Bronchial epithelial cell (primary cell): ENCODE data around the gene COL11A1. TPM values are rescaled to one million over a fixed set of nuclear protein-coding genes. Genes with fewer than 3 reads are reported as not detected.
A peak's percentile ranks its signal among the peaks of the same experiment; 100 is the strongest.
"Not testable (repeated sequence)": the region's sequence is repeated elsewhere in the genome, so short reads cannot be mapped to it uniquely, and the experiment has no call there.

ENCODE experiments used
- DNase-seq: peaks from one replicate; pipeline ENCODE4 v3.0.0-alpha.2; 2010; ENCODE audit warnings: low read depth
- FAIRE-seq: peaks from 2 replicates; lab custom pipeline; 2011; peaks lifted over from hg19 to GRCh38; lab: Jason Lieb, UNC
- H3K27me3 ChIP-seq: 2 replicates; pipeline ENCODE4 v1.5.1; 2011; ENCODE audit warnings: low read length; ENCODE audit not compliant: control insufficient read depth, insufficient read depth
- H3K36me3 ChIP-seq: 2 replicates; pipeline ENCODE4 v1.5.1; 2011; ENCODE audit warnings: low read length; ENCODE audit not compliant: control insufficient read depth, insufficient read depth
- H3K4me3 ChIP-seq: 2 replicates; pipeline ENCODE4 v1.5.1; 2011; ENCODE audit warnings: mild to moderate bottlenecking, low read depth, low read length, control low read depth
- total RNA-seq: library from RNA; depleted of rRNA; stranded (reverse); fragments of >200 nt; gene quantifications from 2 replicates; pipeline ENCODE4 v1.2.1, GENCODE V29; 2014
- TF ChIP-seq, protein P1 (sequence below): IDR thresholded peaks from 2 replicates; pipeline ENCODE4 v1.5.1; 2011; ENCODE audit warnings: mild to moderate bottlenecking, moderate library complexity, low read length, control low read depth, inconsistent platforms; ENCODE audit not compliant: insufficient read depth, severe bottlenecking

Gene COL11A1
- total RNA-seq, 1 donor from 2014 or later, result 0.26 TPM

- Histone ChIP-seq H3K36me3 (no peaks in the 10 kb centered on the region), H3K27me3 (no peaks in the 10 kb centered on the region), H3K4me3 (no peak overlapping the region)
- TF ChIP-seq, protein P1, sequence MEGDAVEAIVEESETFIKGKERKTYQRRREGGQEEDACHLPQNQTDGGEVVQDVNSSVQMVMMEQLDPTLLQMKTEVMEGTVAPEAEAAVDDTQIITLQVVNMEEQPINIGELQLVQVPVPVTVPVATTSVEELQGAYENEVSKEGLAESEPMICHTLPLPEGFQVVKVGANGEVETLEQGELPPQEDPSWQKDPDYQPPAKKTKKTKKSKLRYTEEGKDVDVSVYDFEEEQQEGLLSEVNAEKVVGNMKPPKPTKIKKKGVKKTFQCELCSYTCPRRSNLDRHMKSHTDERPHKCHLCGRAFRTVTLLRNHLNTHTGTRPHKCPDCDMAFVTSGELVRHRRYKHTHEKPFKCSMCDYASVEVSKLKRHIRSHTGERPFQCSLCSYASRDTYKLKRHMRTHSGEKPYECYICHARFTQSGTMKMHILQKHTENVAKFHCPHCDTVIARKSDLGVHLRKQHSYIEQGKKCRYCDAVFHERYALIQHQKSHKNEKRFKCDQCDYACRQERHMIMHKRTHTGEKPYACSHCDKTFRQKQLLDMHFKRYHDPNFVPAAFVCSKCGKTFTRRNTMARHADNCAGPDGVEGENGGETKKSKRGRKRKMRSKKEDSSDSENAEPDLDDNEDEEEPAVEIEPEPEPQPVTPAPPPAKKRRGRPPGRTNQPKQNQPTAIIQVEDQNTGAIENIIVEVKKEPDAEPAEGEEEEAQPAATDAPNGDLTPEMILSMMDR, result no peak
- no peak for DNase-seq
- no peak for FAIRE-seq
Measured at GRCh38 chr1:102942324-102942723, 166.0 kb downstream of the COL11A1 start.

DNA sequence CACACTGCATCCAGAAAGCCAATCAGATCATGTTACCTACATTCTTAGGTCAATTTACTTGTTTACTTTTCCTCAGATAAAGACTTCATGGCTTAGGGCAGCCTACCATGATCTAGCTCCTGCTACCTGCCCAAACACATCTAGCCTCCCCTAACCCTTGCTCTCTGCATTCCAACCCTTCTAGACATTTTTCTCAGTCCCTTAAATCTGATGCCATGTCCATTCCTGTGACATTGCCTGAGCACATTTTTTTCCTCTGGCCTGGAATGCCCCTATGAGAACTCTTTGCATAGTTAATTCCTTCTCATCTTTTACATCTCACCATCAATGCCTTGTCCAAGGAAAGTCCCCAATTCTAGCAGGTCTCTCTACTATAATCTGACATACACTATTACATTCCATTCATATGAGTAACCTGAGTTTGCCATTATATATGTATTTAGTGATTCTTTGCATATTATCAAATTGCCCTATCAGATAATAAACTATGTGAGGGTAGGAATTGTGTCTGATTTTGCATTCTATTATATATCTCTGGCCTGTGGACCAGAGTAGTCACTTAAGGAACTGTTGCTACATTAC lies 166.9 kb downstream of the COL11A1 start:
- no peaks in the 10 kb centered on the region for H3K36me3 ChIP-seq
- DNase-seq (peak; percentile 80), FAIRE-seq (no peak)
- no peaks in the 10 kb centered on the region for H3K27me3 ChIP-seq
- TF ChIP-seq, protein P1, result no peak
- no peak overlapping the region for H3K4me3 ChIP-seq

DNA sequence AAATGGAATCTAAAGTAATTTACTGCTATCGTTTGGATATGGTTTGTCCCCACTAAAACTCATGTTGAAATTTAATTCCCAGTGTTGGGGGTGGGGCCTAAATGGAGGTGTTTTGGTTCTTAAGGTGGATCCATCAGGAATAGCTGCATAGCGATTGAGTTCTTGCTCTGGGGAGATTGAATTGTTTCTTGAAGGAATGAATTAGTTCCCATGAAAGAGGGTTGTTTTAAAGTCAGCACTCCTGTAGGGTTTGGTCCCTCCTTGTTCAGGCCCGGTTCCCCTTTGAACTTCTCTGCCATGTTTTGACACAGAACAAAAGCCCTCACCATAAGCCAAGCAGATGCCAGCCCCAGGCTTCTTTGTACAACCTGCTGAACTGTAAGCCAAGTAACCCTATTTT lies 170.9 kb downstream of the COL11A1 start:
- FAIRE-seq (no peak), DNase-seq (no peak)
- Histone ChIP-seq H3K4me3 (no peak overlapping the region), H3K27me3 (no peaks in the 10 kb centered on the region), H3K36me3 (no peaks in the 10 kb centered on the region)
- TF ChIP-seq, protein P1, result no peak

DNA sequence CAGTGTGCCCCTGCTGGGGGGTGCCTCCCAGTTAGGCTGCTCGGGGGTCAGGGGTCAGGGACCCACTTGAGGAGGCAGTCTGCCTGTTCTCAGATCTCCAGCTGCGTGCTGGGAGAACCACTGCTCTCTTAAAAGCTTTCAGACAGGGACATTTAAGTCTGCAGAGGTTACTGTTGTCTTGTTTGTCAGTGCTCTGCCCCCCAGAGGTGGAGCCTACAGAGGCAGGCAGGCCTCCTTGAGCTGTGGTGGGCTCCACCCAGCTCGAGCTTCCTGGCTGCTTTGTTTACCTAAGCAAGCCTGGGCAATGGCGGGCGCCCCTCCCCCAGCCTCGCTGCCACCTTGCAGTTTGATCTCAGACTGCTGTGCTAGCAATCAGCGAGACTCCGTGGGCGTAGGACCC lies 175.0 kb downstream of the COL11A1 start:
- FAIRE-seq, H3K36me3 ChIP-seq, DNase-seq, H3K27me3 ChIP-seq, H3K4me3 ChIP-seq: not testable (repeated sequence)

DNA sequence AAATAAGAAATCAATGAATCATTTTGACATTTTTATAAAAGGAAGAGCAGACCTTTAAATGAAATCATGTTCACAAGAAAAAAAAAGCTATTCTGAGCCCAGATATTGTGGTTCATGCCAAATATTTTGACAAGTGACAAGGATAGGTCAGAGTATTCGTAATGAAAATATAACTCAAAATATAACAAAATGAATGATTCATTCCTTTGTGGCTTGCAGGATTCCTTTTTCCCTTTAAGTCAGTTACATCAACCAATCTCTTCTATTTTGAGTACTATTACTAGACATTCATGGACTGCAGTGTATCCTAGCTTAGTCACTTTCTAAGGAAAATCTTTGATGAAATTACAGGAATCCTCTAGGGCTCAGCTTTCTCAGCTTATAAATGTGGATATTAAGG lies 188.7 kb downstream of the COL11A1 start:
- TF ChIP-seq, protein P1, result no peak
- no peak overlapping the region for H3K4me3 ChIP-seq
- no peaks in the 10 kb centered on the region for H3K36me3 ChIP-seq
- no peaks in the 10 kb centered on the region for H3K27me3 ChIP-seq
- no peak for FAIRE-seq
- peak; percentile 29 for DNase-seq

- DNase-seq, result peak; percentile 29
- TF ChIP-seq, protein P1, result no peak
- FAIRE-seq, result no peak
Measured at GRCh38 chr1:102901996-102902395, 206.3 kb downstream of the COL11A1 start.

More at GRCh38 chr1:102901996-102902395, 206.3 kb downstream of the COL11A1 start:
- H3K4me3 ChIP-seq, result no peak overlapping the region
- no peaks in the 10 kb centered on the region for H3K27me3 ChIP-seq
- H3K36me3 ChIP-seq, result no peaks in the 10 kb centered on the region
